NT2/D1 (cell line): ENCODE results near the gene TANC1.

Source experiments
- SUZ12 ChIP-seq: IDR thresholded peaks from 2 replicates; pipeline ENCODE4 v1.6.1; 2011; ENCODE audit not compliant: insufficient read length, insufficient read depth; ENCODE audit errors: extremely low read depth
- YY1 ChIP-seq: IDR thresholded peaks from 2 replicates; pipeline ENCODE4 v1.6.1; 2011; ENCODE audit not compliant: insufficient read length, insufficient read depth
- ZNF274 ChIP-seq: IDR thresholded peaks from 2 replicates; pipeline ENCODE4 v1.6.1; 2011; ENCODE audit warnings: mild to moderate bottlenecking, low read depth, low read length

DNA sequence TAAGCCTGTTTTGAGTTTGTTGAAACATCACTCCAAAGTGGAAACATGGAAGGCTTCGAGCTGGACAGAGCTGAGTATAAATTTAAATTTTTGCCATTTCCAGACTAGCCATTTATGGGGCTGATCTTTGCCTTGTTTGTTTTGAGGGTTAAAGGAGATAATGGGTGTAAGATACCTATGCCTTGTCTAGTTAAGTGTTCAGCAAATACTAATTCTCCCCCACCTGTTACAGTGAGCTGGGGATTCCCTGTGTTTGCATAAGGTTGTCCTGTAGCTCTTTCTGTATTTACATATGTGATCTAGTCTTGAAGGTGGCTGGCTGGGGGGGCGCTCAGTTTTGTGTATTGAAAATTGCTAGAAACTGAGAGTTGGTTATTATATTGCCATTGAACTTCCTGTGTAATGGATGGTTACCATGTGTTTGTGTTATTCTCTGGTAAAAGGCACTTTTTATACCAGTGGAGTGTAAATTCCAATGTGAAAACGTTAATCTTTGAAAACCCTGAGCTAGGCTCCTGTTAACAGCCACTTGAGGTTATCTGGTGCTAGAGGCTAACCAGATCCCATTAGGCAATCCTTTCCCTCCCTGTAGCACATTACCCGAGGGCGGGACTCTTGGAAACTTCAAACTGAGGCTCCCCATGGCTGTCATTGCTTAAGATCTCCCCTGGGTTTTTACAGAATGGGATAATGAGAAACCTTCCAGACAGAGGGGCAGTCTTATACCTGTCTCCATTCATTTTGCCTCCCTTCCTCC lies 26.7 kb downstream of the TANC1 start:
- TF ChIP-seq SUZ12 (no peak), ZNF274 (no peak), YY1 (no peak)
